ENCODE measurements around the gene F2RL2.

Gene F2RL2, protein sequence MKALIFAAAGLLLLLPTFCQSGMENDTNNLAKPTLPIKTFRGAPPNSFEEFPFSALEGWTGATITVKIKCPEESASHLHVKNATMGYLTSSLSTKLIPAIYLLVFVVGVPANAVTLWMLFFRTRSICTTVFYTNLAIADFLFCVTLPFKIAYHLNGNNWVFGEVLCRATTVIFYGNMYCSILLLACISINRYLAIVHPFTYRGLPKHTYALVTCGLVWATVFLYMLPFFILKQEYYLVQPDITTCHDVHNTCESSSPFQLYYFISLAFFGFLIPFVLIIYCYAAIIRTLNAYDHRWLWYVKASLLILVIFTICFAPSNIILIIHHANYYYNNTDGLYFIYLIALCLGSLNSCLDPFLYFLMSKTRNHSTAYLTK

GRCh38 chr5:76622973-76623596 is at the start of gene F2RL2:
TSS of gene F2RL2 (minus strand) at chr5:76623403. CDS start at chr5:76623230, 173 bp downstream.
- no peak for DNase-seq

DNA sequence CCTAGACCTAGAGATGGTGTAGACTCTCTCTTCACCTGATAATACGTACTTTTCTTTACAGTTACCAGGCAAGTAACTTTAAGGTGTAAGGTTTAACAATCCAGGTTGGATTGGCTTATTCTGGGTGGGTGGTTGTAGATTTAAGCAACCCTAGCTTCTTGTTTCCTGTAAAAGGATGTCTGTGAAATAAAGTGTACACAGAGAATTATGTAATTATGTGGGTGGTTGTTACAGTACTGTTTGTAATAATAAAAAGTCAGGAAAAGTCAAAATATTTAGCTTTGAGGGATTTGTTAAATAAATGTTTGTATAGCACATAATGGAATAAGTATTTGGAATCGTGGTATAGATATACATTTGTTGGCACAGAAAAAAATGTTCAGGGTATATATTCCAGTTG is 49.0 kb upstream of the F2RL2 start:
- no peak for DNase-seq

DNA sequence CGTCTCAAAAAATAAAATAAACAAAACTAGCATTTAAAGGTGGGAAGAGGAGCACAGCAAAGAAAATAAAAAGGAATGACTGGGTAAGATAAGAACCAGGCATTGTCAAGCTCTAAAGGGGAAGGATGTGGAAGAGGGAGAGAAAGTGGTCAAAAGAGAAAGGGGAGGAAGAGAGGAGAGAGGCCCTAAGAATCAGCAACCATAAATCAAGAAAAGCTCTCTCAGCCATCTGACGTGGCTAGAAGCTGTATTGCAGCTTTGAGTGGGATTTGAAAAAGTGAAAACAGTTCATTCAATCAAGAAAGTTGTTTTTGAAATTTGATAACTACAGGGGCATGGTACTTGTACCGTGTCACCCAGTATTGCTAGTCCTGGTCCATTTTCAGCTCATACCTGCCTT is 47.3 kb upstream of the F2RL2 start:
- DNase-seq: no peak

DNA sequence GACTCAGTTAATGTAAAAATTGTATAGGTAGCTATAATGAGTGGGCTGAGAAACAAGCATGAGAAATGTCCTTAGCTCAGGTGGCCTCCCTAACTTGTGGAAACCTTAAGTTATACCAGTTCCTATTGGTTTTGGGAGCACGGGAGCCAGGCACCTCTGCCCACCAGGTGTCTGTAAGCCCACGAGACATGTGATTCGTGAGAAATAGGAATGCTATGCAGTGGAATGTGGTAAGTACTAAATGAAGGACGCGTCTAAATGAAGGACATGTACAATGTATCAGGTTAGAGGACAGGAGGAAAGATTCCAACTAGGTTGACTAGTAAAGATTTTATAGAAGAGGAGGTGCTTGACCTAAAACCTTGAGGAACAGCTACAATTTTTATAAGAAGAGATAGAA is 46.0 kb upstream of the F2RL2 start:
- no peak for DNase-seq

- DNase-seq: no peak
These were observed 44.3 kb upstream of the F2RL2 start for GRCh38 chr5:76667495-76667894.

DNA sequence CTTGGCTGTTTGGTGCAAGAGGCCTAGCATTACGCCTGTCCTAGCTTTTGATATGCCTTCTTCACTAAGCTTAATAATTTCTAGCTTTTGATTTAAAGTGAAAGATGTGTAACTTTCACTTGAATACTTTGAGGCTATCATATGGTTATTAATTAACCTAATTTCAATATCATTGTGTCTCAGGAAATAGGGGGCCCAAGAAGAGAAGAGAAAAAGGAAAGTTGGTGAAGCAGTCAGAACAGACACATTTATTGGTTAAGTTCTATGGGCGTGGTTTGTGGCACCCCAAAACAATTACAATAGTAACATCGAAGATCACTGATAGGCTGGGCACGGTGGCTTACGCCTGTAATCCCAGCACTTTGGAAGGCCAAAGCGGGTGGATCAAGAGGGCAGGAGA is 40.9 kb upstream of the F2RL2 start:
- DNase-seq: no peak

GRCh38 chr5:76663573-76663972 is 40.4 kb upstream of the F2RL2 start:
- DNase-seq: no peak

- no peak for DNase-seq
These were observed 39.3 kb upstream of the F2RL2 start for GRCh38 chr5:76662521-76662920.

DNA sequence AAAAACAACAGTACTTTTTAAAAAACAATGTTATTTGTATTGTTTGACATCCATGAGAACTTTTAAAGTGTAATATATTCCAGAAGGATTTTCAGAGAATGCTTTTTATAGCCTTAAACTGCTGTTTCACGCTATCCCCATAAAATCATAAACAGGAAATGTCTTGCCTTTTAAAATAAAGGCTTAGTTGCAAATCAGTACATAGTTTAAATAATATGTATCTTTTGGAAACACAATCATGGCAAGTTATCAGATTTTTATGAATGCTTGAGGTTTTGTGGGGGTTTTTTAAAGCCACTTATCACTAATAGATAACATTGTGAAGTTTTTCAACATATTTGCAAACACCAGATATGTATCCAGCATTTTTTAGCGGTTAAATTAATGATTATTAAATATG is 37.2 kb upstream of the F2RL2 start:
- no peak for DNase-seq

DNA sequence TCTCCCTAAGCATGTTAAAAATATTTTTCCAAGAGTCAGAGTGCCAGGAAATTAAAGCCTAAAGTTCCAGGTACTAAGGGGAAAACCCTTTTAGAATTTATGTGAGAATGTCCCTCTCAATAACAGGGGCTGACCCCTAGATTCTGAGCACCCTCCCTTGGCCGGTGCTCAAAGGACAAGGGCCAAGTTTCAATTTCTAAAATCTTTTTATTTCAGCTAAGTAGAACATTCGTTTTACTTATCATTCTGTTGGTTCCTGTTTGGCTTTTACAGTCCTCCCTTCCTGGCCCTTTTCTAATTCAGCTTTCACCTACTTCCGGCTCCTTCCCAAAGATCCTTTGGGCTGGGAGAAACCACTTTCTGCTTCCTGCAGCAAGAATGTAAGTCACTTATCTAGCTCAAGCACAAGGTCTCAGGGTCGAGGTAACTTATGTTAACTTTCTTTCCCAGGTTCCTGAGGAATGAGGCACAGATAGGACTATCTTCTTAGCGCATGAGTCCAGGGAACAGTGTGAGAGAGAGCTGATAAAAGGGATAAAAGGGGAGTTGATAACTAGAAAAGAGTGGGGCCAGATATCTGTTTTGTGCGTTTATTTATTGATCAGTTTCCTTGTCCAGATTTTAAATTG is 34.6 kb upstream of the F2RL2 start:
- no peak for DNase-seq

- DNase-seq: no peak
These were observed 33.9 kb upstream of the F2RL2 start for GRCh38 chr5:76657091-76657490.

GRCh38 chr5:76652809-76653414 is 29.7 kb upstream of the F2RL2 start:
- no peak for DNase-seq

GRCh38 chr5:76649140-76649539 is 25.9 kb upstream of the F2RL2 start:
- DNase-seq: no peak

GRCh38 chr5:76643371-76643770 is 20.2 kb upstream of the F2RL2 start:
- DNase-seq: no peak

DNA sequence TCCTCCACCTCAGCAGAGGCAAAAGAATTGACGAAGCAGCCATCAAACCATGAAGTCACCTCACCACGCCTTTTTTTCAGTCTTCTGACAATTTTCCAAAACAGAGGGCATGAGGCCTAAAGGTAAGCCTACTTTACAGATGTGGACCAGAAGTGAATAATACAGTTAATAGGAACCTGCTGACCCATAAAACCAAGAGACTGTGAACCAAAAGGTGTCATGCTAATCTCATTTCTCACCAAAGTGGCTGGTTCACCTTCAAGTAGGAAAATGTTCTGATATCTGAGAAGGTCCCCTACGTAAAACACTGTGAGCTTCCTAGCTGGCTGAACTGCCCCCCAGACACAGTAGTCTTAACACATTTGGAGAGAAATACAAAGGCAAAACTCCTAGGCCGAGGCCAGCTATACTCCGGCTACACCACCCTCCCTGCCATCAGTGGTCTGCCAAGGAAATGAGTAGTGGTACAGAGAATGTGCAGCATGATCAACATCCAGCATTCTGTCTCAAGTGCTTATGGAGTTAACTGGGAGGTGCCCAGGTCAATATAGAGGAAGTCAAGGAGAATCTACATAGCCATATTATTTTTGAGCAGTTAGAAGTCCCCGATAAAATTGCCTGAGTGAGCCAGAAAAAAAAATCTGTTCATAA is 19.3 kb upstream of the F2RL2 start:
- no peak for DNase-seq

DNA sequence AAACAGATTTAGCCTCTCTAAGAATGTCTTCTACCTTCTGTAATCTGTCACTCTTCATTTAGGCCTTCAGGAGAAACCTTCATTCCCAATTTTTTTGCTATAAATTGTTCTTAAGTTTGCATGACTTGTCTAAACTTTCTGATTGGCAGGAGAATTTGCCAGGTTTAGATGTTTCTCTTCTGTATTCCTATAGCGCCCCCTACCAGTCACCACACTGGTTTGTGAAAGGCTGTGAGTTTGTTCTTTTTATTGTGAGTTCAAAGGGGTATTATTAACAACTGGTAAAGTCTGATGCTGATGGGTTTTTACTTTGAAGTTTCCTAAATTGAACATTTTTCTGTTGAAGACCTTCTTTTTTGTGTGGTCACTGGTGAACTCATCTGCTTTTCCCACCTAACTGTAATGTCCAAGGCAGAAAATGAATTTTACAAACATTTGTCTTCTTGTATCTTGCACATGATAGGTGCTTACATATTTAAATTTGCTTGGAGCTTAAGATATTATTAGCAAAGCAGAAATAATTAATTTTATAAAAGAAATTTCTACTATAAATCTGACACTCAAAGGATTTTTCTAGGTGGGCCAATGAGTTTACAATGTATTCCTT is 18.4 kb upstream of the F2RL2 start:
- DNase-seq: peak; percentile 26 to 54

DNA sequence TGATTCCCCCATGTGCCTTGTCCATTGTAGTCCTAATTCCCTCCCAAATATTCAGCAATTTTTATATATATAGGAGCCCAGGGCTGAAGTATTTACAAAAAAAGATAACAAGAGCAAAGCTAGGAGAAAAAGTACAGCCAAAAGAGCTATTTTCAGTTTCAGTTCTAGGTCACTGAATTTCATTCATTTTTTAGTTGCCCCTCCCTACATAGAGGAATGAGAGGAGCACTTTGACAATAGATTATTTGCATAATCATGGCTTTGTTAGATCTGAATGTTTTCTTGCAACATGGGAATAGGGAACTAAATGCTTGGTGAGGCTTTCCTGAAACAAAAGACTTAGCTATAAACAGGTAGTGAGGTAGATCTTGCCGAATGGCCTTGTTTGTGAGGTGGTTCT is 15.3 kb upstream of the F2RL2 start:
- no peak for DNase-seq

- no peak for DNase-seq
These were observed 14.3 kb upstream of the F2RL2 start for GRCh38 chr5:76637490-76637889.

DNA sequence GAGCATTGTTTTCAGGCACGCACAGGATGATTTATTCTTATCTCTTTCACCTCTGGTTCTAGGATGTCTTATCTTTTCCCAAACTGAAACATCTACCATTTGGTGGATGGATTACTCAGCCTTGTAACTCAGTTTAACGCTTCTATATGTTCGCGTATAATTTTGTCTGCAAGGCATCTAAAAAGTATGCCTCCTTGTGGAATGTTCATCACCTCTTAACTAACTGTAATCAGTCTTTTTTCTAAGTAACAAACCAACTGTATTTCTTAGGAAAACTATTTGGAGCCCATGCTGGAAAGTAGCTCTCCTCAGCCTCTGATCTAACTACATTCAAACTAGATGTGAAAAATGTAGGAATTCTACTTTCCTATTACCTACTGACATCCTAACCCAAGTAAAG is 11.5 kb upstream of the F2RL2 start:
- DNase-seq: no peak

GRCh38 chr5:76626738-76627137 is 3.5 kb upstream of the F2RL2 start:
- DNase-seq: no peak

DNA sequence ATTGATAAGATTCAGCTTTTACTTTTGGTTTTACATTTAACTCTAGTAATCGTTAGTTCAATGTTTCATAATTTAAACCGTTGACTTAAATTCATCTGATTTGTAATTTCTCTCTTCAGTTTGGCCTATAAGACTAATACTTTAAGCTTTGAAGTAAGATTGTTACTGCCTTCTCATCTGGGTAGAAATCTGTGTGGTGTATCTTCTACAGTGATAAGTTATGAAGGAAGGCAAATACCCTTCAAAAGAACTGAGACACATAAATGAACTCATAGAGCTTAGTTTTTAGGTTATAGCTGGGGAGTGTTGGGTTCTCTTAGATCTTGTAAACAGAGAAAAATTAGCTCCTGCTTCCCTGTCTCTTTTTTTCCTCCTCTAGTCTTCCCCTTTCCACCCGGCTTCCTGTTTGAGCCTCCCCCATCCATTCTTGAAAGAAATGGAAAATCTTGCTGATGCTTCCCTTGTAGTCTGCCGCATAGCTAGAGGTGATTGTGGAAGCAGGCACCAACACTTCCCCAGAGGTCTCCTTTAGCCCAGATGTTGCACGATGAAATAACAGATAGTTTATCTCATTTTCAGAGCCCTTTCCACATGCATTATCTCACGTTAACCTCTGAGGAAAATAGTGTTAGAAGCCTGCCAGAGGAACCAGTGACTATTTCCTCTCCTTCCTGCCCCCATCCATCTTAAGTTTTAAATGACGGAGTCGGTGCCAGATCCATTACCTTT is 2.0 kb upstream of the F2RL2 start:
- no peak for DNase-seq

- DNase-seq: no peak
These were observed 1.1 kb downstream of the F2RL2 start for GRCh38 chr5:76622076-76622475.
